ENCODE measurements around the gene PRR27.

The PRR27 gene

DNA sequence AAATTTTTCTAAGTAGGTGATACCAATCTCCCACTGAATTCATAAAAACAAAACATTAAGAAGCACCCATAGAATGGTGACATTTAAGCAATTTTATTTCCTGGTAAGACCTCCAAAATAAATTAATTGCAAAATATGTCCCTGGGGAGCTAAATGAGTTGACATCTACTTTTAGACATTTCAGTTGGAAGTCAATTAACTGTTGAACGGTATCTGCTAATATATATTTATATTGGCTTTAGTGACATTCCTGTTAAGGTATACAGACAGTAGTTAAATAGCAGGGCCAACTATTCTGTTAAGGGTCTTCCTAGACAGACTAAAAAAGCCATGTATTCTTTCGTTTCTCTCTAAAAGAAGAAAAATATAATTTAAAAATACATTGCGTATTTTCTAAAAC lies at the start of gene PRR27:
TSS of gene PRR27 (plus strand) at position 301 of the 400 bp plus-strand sequence. CDS start 139 bp downstream, outside the sequence.
- no peak for DNase-seq

DNA sequence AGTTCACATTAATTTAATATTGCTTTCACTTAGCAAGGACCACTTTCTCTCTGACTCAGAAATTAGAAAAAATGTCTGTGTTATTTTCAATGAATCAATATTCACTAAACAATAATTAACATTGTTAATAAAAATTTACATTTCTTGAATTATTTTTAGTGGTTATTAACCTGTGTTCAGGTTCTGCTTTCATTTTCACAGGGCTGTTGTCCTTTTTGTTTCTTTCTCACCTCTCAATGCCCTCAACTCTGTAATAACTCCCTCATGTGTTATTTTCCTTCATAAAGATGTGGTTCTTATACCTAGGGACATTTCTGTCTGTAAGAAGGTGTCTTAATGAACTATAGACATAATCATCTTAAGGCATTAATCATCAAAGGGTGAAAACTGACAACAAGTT lies 43.1 kb upstream of the PRR27 start:
- DNase-seq: no peak

DNA sequence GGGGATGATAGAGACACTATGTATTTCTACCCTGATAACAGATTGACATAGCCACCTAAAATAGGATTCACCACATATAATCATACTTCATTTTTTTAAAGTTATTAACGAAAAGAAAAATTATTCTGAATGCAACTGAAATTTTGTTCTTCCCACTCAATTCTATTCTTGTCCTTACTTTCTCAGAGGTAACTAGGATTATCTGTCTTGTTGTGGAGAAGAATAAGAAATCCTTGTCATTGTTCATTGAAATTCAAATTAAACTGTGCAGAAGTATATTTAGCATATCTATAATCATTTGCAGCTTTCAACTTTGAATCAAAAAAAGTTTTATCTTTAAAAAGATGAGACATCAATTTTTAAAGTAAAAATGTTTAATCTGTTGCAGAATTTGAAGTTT lies 40.4 kb upstream of the PRR27 start:
- no peak for DNase-seq

DNA sequence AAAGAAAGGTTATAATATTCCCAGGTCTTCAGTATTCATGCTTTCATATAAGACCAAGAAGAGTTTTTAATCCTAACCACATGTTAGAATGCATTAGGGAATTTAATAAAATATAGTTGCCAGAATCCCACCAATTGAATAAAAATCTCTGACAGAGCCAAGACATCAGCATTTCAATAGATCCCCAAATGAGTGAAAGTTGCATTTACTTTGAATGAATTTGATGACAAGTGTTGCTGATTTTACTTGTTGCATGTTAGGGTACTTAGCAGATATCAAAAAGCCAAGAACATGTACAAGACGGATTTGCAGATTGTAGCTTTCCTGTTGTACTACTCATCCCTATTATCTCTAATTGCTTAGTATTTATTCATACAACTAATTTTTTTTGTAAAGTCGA lies 39.9 kb upstream of the PRR27 start:
- DNase-seq: no peak

DNA sequence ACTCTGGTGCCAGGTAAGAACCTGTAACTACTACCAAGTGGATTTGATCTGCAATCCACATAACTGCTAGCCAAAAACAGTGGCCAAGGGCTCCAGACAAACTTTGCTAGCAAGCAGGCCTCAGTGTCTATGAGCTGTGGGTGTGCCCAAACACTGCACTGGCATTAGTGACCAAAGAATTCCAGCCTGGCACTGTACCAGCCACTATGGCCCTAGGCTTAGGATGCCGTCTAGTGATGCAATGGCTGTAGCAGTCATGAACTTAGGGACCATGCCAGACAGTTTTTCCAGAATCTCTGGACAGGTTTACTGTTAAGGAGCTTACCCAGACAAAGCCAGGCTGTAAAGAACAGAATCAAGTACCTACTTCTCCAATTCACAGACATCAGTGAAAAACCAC lies 33.7 kb upstream of the PRR27 start:
- DNase-seq: no peak

DNA sequence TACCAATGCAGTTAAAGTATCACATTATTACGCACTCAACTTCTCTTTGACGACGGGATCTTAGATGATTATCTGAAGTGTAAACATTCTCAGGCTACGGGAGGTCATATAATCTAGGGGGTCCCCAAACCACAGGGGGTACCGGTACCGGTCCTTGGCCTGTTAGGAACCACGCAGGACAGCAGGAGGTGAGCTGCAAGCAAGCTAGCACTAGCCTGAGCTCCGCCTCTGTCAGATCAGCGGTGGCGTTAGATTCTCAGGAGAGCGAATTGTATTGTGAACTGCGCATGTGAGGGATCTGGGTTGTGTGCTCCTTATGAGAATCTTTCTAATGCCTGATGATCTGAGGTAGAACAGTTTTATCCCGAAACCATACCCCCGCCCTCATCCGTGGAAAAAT lies 20.6 kb upstream of the PRR27 start:
- DNase-seq: no peak

DNA sequence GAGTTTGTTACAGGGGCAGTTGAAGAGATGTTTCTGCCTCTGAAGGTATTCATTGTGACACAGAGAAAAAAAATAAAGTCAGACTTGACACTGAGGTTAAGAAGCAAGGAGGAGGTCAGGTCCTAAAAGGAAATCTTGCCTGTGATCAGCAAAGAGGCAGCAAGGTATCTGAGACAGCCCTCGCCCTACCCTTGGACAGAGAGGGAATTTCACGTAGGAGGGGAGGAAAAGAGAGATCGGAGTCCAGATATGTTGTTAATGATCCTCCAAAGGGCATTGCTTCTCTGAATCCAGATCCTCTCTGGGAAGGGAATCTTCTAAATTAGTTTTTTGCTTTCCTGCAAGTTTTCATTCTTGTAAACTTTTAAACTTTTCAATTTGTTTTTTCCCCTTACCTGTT lies 15.3 kb upstream of the PRR27 start:
- DNase-seq: no peak

DNA sequence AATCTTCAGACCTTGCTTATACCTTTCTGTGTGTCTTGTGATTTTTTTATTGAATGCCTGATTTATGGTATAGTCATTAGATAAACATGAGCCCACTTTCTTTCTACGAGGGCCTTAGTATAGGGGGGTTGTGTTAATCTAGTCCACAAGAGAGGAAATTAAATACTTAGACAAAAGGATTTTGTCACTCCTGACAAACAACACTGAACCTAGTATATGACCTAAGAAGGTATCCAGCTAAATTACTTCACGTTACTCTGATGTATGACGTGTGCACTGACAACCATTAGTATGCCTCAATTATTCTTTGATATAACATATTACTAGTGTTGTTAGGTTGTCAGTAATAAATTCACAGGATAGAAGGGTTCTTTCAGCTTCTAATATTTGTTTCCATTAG lies 2.8 kb upstream of the PRR27 start:
- DNase-seq: no peak

DNA sequence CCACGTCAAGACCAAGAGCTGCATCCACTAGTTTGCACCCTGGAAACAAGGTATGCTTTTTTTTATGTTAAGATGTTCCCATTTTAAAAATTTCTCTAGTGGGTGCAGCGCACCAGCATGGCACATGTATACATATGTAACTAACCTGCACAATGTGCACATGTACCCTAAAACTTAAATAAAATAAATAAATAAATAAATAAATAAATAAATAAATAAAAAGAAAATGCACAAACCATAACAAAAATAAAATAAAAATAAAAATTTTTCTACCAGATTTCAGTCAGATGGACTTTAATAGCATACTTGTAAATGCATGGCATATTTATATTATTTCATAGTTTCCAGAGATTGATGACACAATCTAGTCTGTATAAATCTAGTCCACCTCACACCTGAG lies 1.9 kb upstream of the PRR27 start:
- DNase-seq: no peak

DNA sequence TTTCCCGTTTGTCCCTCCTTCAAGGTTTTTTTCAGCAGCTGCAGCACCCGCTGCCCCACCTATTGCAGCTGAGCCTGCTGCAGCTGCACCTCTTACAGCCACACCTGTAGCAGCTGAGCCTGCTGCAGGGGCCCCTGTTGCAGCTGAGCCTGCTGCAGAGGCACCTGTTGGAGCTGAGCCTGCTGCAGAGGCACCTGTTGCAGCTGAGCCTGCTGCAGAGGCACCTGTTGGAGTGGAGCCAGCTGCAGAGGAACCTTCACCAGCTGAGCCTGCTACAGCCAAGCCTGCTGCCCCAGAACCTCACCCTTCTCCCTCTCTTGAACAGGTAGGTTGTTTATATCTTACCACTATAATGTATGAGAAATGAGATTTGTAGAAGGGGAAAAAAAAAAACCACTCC lies 4.5 kb downstream of the PRR27 start:
- DNase-seq: no peak

DNA sequence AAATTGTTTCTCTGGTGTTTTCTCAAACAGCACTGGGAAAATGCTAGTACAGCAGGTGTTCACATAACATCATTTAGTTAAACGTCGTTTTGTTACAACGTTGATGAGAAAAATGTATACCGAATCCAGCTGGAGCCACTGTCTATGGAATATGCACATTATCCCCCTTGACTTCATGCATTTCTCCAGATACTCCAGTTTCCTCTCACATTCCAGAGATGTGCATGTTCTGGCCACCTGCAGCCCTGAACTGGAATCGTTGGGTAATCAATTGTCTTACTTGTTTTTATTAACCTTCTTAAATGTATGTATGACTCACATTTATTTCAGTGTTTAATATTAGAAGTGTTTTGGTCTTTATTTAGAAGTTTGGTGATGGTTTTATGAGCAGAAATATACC lies 23.1 kb downstream of the PRR27 start:
- no peak for DNase-seq

DNA sequence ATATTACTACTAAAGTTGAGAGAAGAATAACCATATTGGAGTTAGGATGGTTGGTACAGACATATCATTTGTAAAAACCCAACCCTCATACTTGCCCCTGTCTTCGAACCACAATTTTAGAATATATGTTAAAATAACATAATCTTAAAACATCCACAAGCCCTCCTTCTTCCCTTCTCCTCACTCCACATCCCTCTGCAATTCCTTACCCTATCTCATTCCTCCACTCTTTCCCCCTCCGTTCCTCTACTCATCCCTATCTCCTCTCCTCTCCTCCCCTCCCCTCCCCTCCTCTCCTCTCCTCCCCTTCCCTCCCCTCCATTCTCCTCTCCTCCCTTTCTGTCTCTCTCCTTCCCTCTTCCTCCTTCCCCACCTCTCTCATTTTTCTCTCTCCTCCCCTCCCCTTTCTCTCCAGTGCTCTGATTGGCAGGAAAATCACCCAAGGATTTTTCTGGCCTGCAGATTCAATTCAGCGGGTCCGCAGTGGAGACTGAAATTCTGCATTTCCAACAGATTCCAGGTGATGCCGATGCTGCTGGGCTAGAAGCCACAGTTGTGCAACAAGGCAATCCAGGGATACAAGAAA lies 24.1 kb downstream of the PRR27 start:
- DNase-seq: no peak

DNA sequence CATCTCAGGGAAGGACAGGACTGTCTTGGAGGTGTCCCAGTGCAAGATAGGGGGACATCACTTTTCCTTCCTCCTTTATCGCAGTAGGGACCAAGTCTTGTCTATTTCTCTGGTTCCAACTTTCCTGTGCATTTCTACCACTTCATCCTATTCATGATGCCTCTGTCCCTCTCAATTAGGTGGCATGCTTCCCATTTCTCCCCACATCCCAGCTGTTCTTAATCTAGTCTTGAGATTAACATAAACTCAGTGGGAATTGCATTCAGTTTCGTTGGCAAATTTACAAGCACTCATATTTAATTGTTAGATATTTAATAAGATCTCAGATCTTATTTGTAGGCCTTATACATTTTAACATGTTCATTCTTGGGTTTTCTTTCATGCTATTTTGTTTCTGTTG lies 25.8 kb downstream of the PRR27 start:
- no peak for DNase-seq

DNA sequence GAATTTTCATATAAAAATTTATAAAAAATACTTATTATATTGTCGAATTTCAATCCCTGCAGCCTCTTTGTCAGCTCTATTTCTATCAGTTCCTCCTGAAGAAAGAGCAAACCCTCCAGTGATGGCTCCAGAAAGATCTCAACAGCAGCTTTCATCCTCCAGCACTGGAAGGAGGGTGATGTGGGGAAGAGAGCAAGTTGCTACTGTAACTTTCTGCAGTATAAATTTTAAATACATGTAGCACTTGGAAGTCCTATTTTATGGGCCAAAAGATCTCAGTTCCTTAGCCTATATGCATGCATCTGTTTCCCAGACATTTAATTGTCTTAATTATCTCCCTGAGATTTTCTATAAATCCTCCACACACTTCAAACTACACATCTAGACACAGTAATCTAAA lies 27.8 kb downstream of the PRR27 start:
- DNase-seq: no peak

DNA sequence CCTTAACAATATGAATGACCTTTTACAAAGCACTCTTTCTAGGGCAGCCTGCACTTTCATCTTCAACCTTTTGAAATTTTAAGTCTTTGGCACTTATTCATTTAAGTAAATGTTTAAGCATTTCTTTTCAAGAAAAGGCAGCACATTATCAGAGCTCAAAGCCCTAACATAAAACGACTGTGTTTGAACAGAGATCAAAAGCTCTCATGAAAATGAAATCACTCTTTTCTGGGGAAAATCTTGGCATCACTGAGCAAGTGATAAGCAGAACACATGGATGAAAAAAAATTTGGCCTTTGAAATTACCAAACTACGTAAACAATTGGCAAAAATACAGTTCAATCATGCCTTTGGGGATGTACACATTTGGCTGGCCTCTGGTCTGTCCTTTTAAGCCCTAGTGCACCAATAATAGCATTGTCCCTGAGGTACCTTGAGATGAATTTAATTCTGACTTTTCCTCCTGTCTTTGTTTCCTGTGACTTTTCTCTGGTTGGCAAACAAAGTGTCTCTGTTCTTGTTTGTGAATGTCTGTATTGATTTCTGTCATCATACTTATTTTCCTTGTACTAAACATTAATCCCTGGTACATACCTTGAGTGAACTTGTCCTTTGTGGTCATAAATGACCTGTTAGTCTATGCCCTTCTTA lies 28.6 kb downstream of the PRR27 start:
- DNase-seq: no peak

DNA sequence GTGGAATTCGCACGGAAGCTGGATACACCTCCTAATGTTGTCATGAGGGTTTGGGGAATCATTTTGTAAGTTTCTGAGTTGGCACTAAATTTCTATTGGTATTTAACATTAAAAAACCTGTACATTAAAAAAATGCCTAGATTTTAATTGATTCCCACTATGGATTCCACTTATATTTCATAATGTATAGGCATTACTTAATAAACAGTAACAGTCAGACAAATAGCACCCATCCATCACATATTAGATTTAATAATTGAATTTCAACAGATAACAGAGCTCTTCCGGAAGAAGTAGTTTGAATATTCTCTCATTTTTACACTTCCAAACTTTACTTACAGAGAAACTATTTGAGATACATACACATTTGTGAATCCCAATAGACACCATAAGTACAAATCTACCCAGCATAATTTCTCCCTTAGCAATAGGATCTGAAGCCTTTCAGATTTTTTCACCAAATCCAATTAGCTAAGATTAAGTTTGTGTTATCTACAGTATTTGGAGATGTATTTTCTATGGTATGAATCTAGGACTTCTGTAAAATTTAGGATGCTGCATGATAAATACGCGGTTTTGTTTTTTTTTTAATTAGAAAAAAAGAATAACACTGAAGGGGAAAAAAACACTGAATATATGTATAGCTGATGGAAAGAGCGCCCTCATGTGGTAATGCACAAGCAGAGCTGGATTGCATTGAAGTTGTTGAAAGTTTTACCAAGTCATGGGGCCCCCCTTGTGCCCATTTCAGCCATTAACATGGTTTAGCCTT lies 29.3 kb downstream of the PRR27 start:
- DNase-seq: no peak

DNA sequence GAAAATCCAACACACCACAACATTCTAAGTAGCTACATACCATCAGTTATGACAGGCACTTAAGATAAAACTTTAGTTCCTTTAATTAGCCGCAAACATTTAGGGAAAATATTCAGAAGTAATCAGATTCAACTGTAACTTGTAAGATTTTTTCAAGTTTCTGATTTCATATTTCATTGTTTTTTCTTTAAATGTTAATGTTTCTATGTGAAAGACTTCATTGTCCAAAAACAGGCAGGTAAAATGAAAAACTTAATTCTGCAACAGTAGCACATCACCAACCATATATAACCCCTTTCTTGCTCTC lies 29.9 kb downstream of the PRR27 start:
- no peak for DNase-seq

DNA sequence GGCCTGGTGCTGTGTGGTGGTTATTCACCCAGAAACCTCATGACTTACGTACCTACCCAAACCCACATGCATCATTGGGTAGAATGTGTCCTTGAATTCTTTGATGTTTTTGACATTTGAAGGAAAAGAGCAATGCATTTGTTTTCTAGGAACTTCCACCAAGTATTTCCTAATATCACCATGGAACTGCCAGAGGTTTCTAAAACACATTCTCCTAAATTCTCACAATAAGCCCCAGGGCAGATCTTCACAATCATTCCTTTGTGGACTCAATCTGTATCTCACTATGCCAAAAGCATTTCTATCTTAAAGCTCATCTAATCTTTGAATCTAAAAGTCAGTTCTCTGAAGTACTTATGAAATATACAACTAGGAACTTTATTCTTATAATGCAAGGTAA lies 33.2 kb downstream of the PRR27 start:
- no peak for DNase-seq

DNA sequence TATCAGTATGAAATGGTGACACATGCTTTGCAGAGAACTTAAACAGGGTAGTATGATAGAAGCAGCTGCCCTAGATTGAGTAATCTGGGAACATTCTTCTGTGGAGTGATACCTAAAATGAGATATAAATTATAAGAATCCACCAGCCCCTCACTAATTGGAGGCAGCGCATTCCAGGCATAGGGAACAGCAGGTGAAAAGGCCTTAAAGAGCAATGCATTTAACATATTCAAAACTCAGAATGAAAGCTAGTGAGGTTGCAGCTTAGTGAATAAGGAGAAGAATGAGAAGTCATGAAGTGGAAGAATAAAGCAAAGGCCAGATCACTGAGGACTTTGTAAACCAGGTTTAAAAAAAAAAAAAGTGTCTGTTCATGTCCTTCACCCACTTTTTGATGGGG lies 36.5 kb downstream of the PRR27 start:
- DNase-seq: no peak

DNA sequence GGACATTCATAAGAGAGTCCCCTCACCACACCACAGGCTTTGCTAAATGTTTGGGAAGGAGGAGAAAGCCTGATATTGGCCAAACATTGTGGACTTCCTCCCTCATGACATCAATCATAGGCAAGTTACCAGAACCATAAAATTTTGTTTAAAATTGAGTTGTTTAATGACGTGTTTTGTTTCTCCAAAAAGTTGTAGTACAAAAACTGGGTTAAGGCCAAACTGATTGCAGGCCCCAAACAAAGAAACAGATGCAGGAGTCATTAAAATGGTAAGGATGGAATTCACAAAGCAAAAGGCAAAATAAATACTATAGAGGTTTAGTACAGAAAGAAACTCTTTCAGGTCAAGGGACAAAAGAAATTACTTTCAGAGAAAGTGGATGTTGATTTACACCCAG lies 37.6 kb downstream of the PRR27 start:
- no peak for DNase-seq

DNA sequence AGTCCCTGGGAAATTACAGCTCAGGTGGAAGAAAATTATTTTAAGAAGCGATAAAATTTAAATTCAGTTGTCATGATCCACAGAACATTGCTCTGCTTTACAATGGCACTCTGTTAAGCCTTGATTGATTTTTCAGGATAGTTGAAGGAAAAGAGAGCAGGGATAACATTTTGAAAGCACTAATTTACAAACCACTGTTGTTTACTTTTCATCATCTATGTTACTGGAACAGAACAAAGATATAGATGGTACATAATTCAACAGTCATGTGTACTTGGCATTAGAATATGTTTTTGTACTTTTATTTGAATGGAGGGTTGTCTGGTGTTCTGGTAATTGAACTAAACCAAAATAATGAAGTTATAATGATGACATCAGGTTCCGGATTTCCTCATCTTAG lies 38.9 kb downstream of the PRR27 start:
- no peak for DNase-seq

DNA sequence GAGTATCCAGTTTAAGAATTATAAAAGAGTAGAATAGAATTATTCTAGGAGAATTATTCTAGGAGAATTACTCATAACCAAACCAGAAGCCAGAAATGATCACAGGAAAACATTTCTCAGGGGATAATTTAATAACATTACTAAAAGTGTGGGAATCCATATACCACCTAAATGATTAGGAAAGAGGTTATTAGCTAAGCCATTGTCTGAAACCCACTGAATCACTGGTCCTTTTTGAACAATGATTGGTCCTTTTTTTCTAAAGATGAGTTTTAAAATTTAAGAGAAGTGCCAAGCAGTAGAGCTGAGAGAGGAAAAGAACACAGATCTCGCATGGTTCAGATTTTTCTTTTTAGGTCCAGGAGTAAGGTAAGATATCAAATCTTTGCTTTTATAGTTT lies 41.4 kb downstream of the PRR27 start, which contains the start of gene ODAM:
TSS of gene ODAM (plus strand) at position 301 of the 400 bp plus-strand sequence. CDS start 819 bp downstream, outside the sequence.
- no peak for DNase-seq

DNA sequence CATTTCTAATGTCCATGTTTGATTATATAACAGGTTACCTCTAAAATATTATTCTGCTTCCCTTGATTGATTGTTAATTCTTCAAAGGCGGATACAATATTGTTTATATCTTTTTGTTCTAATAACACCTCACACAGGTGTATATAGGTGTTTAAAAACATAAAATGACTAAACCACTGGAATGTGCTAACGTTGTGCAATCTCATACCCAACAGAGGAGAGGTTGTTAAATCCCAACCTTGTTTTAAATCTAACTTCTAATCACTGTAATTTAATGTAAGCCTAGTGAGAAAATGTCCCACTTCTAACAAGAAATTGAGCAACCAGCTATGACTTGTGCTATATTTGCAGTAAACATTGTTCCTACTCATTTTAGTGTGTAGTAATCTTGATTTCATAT lies 42.8 kb downstream of the PRR27 start:
- DNase-seq: no peak

DNA sequence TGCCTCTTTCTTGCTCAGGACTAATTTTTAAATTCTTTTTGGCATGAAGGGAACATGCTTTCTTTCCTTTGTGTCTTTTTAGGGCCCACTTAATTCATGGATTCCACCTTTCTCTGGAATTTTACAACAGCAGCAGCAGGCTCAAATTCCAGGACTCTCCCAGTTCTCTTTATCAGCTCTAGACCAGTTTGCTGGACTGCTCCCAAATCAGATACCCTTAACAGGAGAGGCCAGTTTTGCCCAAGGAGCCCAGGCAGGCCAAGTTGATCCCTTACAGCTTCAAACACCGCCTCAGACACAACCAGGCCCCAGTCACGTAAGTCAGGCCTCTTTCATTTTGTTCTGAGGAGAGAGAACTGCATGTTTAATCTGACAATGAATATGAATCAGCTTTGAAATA lies 43.8 kb downstream of the PRR27 start:
- no peak for DNase-seq
